Sigmoid colon (tissue), 7 donors: ENCODE results near the gene ADAMTS2. TPM values are rescaled to one million over a fixed set of nuclear protein-coding genes. Genes with fewer than 3 reads are reported as not detected.

ENCODE experiments used
- DNase-seq: peaks from one replicate; pipeline ENCODE4 v3.0.0-alpha.2; 2019
- H3K27ac ChIP-seq, 4 donors: fragments of 200-600 bp; sonication (generic); one replicate each; pipeline ENCODE4 v1.5.1; 2016 to 2019; ENCODE audit warnings: mild to moderate bottlenecking in 1 of 4
- H3K27me3 ChIP-seq, 3 donors: fragments of 200-600 bp; sonication (generic); one replicate each; pipeline ENCODE4 v1.5.1; 2019; ENCODE audit warnings: mild to moderate bottlenecking in 1 of 3
- H3K36me3 ChIP-seq, 4 donors: fragments of 200-600 bp; sonication (generic); one replicate each; pipeline ENCODE4 v1.5.1; 2016 to 2019
- H3K4me1 ChIP-seq, 4 donors: fragments of 200-600 bp; sonication (generic); one replicate each; pipeline ENCODE4 v1.5.1; 2017 to 2019
- H3K4me3 ChIP-seq, 4 donors: fragments of 200-600 bp; sonication (generic); one replicate each; pipeline ENCODE4 v1.5.1; 2017 to 2019; ENCODE audit warnings: mild to moderate bottlenecking in 2 of 4, moderate library complexity in 1 of 4
- H3K9me3 ChIP-seq, 4 donors: fragments of 200-600 bp in 3 of 4; sonication (generic) in 3 of 4; one replicate each; pipeline versions ENCODE4 v1.5.1 to v1.6.1; 2013 to 2019
- EP300 ChIP-seq, 4 donors: sonication (generic); formaldehyde crosslinking; IDR thresholded peaks; one replicate each; pipeline ENCODE4 v1.6.1; 2017; ENCODE audit warnings: antibody characterized with exemption in 4 of 4
- POLR2A ChIP-seq, 2 donors: fragments of 450-650 bp; IDR thresholded peaks; one replicate each; pipeline ENCODE4 v1.6.1; 2016; ENCODE audit warnings: antibody characterized with exemption in 2 of 2, mild to moderate bottlenecking in 2 of 2, moderate library complexity in 2 of 2
- POLR2AphosphoS5 ChIP-seq, 4 donors: sonication (generic); formaldehyde crosslinking; IDR thresholded peaks; one replicate each; pipeline ENCODE4 v1.6.1; 2017; ENCODE audit warnings: antibody characterized with exemption in 4 of 4
- WGBS, 2 donors: extraction: QIAGEN DNeasy Blood & Tissue Kit; methylation state at CpG; one replicate each; pipeline ENCODE4 v1.1.7; 2013; 5-methylcytosine and 5-hydroxymethylcytosine counted together
- intact Hi-C: fragments of 100-400 bp; cut with DNase I; formaldehyde crosslinking; loops from one replicate; pipeline ENCODE4 v1.15.1; 2023
- polyA plus RNA-seq, 3 donors: library from polyadenylated mRNA; stranded (reverse); fragments of 200-250 nt; gene quantifications; one replicate each; pipeline ENCODE4 v1.2.3, GENCODE V29; 2013
- total RNA-seq, 4 donors: library from RNA; depleted of rRNA; stranded (reverse); fragments of >200 nt; gene quantifications; one replicate each; pipeline ENCODE4 v1.1.0, GENCODE V29; 2016
- TF ChIP-seq, protein P1 (sequence below), 4 experiments: fragments of 450-650 bp in 3 of 4; fragments of 200-600 bp in 1 of 4; IDR thresholded peaks; one replicate each; pipeline ENCODE4 v1.5.1; 2016 to 2019; ENCODE audit warnings: antibody characterized with exemption in 4 of 4, mild to moderate bottlenecking in 3 of 4, moderate library complexity in 2 of 4
- donor health status: healthy with polysubstance abuse.
- donor health status: Bipolar disorder and iron deficiency.
- donor health status: healthy.

The ADAMTS2 gene
- total and polyA plus RNA-seq, 7 donors = 0.69 to 33.2 (median 9.2) TPM

DNA sequence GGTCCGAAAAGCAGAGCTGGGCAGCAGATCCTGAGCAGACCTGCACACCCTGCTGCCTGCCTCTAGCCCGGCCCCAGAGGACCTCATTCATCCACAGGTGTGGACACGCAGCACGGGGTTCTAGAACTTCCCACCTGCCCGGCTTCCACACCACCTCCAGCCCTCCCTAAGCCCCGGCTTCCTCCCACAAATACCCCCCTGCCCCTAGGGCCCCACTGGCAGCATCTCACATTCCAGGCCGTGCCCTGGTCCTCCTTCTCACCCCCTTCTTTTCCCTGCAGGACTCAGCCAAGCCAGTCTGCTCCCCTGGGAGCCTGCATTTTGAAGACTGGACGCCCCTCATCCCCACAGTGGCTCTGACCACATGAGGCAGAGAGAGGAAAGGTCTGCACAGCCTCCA is 138.9 kb downstream of the ADAMTS2 start:
- H3K4me1 ChIP-seq = no peaks in the 10 kb centered on the region
- WGBS, 2 donors = 74 to 81% methylated on average over 8 of the region's 8 CpGs
- H3K36me3 ChIP-seq = no peaks in the 10 kb centered on the region
- TF ChIP-seq, protein P1, sequence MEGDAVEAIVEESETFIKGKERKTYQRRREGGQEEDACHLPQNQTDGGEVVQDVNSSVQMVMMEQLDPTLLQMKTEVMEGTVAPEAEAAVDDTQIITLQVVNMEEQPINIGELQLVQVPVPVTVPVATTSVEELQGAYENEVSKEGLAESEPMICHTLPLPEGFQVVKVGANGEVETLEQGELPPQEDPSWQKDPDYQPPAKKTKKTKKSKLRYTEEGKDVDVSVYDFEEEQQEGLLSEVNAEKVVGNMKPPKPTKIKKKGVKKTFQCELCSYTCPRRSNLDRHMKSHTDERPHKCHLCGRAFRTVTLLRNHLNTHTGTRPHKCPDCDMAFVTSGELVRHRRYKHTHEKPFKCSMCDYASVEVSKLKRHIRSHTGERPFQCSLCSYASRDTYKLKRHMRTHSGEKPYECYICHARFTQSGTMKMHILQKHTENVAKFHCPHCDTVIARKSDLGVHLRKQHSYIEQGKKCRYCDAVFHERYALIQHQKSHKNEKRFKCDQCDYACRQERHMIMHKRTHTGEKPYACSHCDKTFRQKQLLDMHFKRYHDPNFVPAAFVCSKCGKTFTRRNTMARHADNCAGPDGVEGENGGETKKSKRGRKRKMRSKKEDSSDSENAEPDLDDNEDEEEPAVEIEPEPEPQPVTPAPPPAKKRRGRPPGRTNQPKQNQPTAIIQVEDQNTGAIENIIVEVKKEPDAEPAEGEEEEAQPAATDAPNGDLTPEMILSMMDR (IDR thresholded peaks at IDR 0.05) = no peak
- TF ChIP-seq POLR2A (IDR thresholded peaks at IDR 0.05) (no peak), EP300 (IDR thresholded peaks at IDR 0.05) (no peak), POLR2AphosphoS5 (IDR thresholded peaks at IDR 0.05) (no peak)
- no peaks in the 10 kb centered on the region for H3K27me3 ChIP-seq
- intact Hi-C loops = no loop called here
- no peak overlapping the region for H3K27ac ChIP-seq
- no peak overlapping the region for H3K4me3 ChIP-seq
- no peaks in the 10 kb centered on the region for H3K9me3 ChIP-seq
- no peak for DNase-seq

DNA sequence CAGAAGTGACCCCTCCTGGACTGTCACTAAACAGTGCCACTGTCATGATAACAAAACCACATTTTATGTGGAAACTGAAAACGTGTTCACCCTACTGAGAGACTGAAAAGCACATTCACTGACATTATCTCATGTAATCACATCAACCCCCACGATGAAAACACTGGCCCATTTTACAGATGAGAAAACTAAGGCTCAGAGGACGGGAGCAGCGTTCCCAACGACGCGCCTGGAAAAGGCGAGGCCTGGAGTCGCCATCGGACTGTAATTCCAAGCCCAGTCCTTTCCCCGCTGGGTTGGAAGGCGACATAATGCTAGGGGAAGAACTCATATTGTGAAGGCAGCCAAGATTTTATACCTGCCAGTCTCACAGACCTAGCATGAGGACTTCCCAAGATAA is 140.0 kb downstream of the ADAMTS2 start:
- Histone ChIP-seq H3K4me1 (no peaks in the 10 kb centered on the region), H3K27ac (no peak overlapping the region), H3K4me3 (no peak overlapping the region), H3K9me3 (no peaks in the 10 kb centered on the region), H3K27me3 (no peaks in the 10 kb centered on the region), H3K36me3 (no peaks in the 10 kb centered on the region)
- no peak for DNase-seq
- TF ChIP-seq POLR2A (IDR thresholded peaks at IDR 0.05) (no peak), POLR2AphosphoS5 (IDR thresholded peaks at IDR 0.05) (no peak), EP300 (IDR thresholded peaks at IDR 0.05) (no peak)
- TF ChIP-seq, protein P1 (IDR thresholded peaks at IDR 0.05) = no peak
- WGBS, 2 donors = 81 to 84% methylated on average over 12 of the region's 12 CpGs
- intact Hi-C loops = no loop called here

DNA sequence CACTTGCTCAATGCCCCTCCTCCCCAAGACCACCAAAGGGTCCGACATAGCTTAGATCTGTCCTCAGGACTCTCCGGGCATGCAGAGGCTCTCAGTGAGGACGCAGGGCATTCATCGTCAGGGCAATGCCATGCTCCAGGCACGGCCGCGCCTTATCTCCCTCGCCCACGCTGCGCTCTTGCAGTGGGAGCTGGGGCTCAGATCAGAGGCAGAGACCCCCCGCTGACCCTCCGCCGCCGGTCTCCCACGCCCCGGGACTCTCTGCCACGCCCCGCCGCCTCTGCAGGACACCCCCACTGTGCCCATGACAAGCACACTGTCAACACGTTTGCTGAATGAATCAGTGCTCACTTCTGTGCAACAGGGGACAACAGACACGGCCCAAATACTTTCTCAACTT is 140.7 kb downstream of the ADAMTS2 start:
- no peaks in the 10 kb centered on the region for H3K36me3 ChIP-seq
- TF ChIP-seq POLR2A (IDR thresholded peaks at IDR 0.05) (no peak), EP300 (IDR thresholded peaks at IDR 0.05) (no peak), POLR2AphosphoS5 (IDR thresholded peaks at IDR 0.05) (no peak)
- TF ChIP-seq, protein P1 (IDR thresholded peaks at IDR 0.05) = no peak
- no peak overlapping the region for H3K4me3 ChIP-seq
- H3K9me3 ChIP-seq = no peaks in the 10 kb centered on the region
- 81 to 85% methylated on average over 21 of the region's 21 CpGs for WGBS, 2 donors
- H3K27ac ChIP-seq = no peak overlapping the region
- H3K4me1 ChIP-seq = no peaks in the 10 kb centered on the region
- intact Hi-C loops = no loop called here
- no peaks in the 10 kb centered on the region for H3K27me3 ChIP-seq
- no peak for DNase-seq

DNA sequence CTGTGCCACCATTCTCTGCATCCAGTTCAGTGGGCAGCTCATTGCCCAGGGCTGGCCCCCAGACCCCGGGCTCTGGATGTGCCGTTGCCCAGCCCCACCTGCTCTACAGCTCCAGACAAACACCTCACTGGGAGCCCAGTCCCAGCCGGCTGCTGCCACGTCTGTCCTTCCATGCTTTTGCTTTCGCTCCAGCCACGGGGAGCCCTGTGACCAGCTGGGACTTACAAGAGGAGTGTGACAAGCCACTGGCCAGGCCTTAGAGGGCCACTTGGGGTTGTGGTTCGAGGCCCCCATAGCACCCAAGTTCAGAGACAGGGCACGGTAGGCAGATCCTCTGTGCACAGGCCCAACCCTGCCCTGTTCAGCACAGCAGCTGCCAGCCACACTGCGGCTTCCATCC is 142.0 kb downstream of the ADAMTS2 start:
- intact Hi-C loops = no loop called here
- no peak for TF ChIP-seq EP300 (IDR thresholded peaks at IDR 0.05)
- TF ChIP-seq POLR2A (IDR thresholded peaks at IDR 0.05) = no peak
- TF ChIP-seq POLR2AphosphoS5 (IDR thresholded peaks at IDR 0.05) = no peak
- TF ChIP-seq, protein P1 (IDR thresholded peaks at IDR 0.05) = no peak
- WGBS, 2 donors = 65 to 85% methylated on average over 9 of the region's 9 CpGs
- no peaks in the 10 kb centered on the region for H3K27me3 ChIP-seq
- no peaks in the 10 kb centered on the region for H3K36me3 ChIP-seq
- H3K4me1 ChIP-seq = no peaks in the 10 kb centered on the region
- DNase-seq = no peak
- no peaks in the 10 kb centered on the region for H3K9me3 ChIP-seq
- H3K27ac ChIP-seq = no peak overlapping the region
- no peak overlapping the region for H3K4me3 ChIP-seq

DNA sequence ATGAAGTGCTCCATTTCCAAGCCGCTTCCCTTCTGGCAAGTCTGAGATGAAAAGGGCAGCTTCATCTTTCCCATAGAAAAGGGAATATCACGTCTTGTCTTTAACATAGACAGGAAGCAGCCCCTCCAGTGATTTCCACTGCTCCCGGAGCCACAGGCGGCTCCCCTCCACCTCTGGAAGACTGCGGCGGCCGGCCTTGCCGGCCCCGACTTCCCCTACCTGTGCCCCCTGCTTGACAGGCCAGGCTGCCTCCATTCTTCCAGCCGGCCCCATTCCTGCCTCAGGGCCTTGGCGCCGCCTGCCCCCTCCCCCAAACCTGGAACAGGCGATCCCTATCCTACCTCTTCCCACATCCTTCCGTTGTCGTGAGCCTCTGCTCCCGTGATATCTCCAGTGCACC is 143.3 kb downstream of the ADAMTS2 start:
- no peaks in the 10 kb centered on the region for H3K9me3 ChIP-seq
- 83 to 84% methylated on average over 16 of the region's 16 CpGs for whole genome bisulfite sequencing, 2 donors
- H3K4me1 ChIP-seq = no peaks in the 10 kb centered on the region
- no peaks in the 10 kb centered on the region for H3K36me3 ChIP-seq
- TF ChIP-seq EP300 (IDR thresholded peaks at IDR 0.05) (no peak), POLR2A (IDR thresholded peaks at IDR 0.05) (no peak), POLR2AphosphoS5 (IDR thresholded peaks at IDR 0.05) (no peak)
- TF ChIP-seq, protein P1 (IDR thresholded peaks at IDR 0.05) = no peak
- no peak overlapping the region for H3K4me3 ChIP-seq
- intact Hi-C loops = no loop called here
- H3K27ac ChIP-seq = no peak overlapping the region
- no peak for DNase-seq
- H3K27me3 ChIP-seq = no peaks in the 10 kb centered on the region
